Brain microvascular endothelial cell (primary cell): ENCODE measurements around the gene CNRIP1.

ENCODE experiments used
- DNase-seq: peaks from one replicate; pipeline ENCODE4 v3.0.0-alpha.2; 2020
- H3K27ac ChIP-seq: fragments of 250-450 bp; sonication (Bioruptor Pico); 2 replicates; pipeline ENCODE4 v1.5.1; 2020; ENCODE audit warnings: mild to moderate bottlenecking, moderate library complexity
- H3K27me3 ChIP-seq: fragments of 250-450 bp; sonication (Bioruptor Pico); replicated peaks from 2 replicates; pipeline ENCODE4 v1.5.1; 2020; ENCODE audit warnings: mild to moderate bottlenecking
- H3K36me3 ChIP-seq: fragments of 250-450 bp; sonication (Bioruptor Pico); replicated peaks from 2 replicates; pipeline ENCODE4 v1.5.1; 2020; ENCODE audit warnings: mild to moderate bottlenecking
- H3K4me3 ChIP-seq: 2 replicates; pipeline ENCODE4 v1.5.1; 2011; ENCODE audit warnings: low read depth, mild to moderate bottlenecking, control low read depth, low read length, moderate library complexity
- in situ Hi-C: cut with HindIII; loops from 2 replicates; pipeline ENCODE4 v1.10.0; 2017; ENCODE audit warnings: low sequenced_read_pairs, low pct_ligation_motif_present
- TF ChIP-seq, protein P1 (sequence below): IDR thresholded peaks from 2 replicates; pipeline ENCODE4 v1.5.1; 2011; ENCODE audit warnings: low read depth, mild to moderate bottlenecking, moderate library complexity, low read length, control low read depth, inconsistent platforms; ENCODE audit errors: missing control alignments

CNRIP1 gene

DNA sequence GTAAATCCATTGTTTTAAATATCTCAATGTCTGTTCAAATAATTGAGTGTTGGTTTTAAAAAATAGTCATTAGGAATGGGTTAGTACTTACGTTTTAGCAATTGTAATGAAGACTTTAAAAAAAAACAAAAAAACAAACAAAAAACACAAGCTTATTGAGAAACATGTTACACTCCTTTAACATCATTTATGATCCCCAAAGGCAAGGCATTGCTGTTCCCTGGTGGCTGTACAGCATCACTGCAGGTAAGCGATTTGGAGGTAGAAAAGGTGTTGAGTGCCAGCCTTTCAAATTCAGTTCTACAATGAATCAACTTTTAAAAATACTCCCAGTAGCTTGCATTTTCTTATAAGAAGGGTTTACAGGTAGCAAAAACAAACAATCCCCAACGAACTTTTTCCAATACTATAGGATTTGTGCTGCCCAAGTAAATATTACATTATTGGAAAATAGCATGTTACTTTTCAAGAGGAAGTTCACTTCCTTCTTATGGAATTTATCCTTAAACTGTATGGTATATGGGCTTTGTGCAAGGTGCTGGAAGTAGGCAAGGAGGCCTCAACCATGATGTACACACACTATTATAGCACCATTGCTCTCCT, 27.5 kb downstream of the CNRIP1 start:
- peak; percentile 11 for DNase-seq
- no peaks in the 10 kb centered on the region for H3K27me3 ChIP-seq
- TF ChIP-seq, protein P1, sequence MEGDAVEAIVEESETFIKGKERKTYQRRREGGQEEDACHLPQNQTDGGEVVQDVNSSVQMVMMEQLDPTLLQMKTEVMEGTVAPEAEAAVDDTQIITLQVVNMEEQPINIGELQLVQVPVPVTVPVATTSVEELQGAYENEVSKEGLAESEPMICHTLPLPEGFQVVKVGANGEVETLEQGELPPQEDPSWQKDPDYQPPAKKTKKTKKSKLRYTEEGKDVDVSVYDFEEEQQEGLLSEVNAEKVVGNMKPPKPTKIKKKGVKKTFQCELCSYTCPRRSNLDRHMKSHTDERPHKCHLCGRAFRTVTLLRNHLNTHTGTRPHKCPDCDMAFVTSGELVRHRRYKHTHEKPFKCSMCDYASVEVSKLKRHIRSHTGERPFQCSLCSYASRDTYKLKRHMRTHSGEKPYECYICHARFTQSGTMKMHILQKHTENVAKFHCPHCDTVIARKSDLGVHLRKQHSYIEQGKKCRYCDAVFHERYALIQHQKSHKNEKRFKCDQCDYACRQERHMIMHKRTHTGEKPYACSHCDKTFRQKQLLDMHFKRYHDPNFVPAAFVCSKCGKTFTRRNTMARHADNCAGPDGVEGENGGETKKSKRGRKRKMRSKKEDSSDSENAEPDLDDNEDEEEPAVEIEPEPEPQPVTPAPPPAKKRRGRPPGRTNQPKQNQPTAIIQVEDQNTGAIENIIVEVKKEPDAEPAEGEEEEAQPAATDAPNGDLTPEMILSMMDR: peak; percentile 82
- no peak overlapping the region for H3K4me3 ChIP-seq
- no peak overlapping the region for H3K27ac ChIP-seq
- in situ Hi-C loops: no loop called here
- no peaks in the 10 kb centered on the region for H3K36me3 ChIP-seq

DNA sequence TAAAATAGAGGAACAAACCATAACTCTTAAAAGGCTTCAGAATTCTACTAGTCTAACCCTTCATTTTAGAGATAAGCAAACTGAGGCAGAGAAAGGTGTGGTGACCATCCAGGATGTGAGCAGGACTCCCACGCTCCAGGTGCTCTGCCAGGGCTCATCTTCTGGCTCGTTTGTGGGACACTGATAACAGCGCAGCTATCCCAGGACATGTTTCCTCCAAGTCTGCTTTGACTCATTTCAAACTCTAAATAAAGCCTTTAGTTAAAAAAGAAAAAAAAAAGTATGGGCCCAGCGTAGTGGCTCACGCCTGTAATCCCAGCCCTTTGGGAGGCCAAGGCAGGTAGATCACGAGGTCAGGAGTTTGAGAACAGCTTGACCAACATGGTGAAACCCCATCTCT, 28.4 kb downstream of the CNRIP1 start:
- no peak overlapping the region for H3K27ac ChIP-seq
- in situ Hi-C loops: no loop called here
- no peaks in the 10 kb centered on the region for H3K36me3 ChIP-seq
- H3K4me3 ChIP-seq: no peak overlapping the region
- DNase-seq: no peak
- no peaks in the 10 kb centered on the region for H3K27me3 ChIP-seq
- TF ChIP-seq, protein P1: no peak

DNA sequence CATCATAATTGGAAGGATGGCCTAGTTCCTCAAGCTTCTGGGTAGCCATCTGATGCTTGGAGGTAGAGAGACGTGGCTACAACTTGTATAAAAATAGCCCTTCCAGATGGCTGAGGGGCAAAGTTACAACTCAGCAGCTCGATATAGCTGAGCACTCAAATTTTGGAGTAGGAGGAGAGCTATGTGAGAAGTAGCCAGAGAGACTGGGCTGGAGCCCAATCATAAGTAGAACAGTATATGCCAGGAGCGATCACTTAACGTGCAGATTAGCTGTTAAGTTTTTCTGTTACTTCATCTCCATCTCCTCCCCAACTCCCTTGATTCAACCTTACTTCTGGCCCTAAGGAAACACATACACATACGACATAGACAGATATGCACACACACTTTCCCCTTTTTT, 28.8 kb downstream of the CNRIP1 start:
- TF ChIP-seq, protein P1: no peak
- Histone ChIP-seq H3K27ac (no peak overlapping the region), H3K36me3 (no peaks in the 10 kb centered on the region), H3K27me3 (no peaks in the 10 kb centered on the region), H3K4me3 (no peak overlapping the region)
- DNase-seq: no peak
- in situ Hi-C loops: no loop called here

DNA sequence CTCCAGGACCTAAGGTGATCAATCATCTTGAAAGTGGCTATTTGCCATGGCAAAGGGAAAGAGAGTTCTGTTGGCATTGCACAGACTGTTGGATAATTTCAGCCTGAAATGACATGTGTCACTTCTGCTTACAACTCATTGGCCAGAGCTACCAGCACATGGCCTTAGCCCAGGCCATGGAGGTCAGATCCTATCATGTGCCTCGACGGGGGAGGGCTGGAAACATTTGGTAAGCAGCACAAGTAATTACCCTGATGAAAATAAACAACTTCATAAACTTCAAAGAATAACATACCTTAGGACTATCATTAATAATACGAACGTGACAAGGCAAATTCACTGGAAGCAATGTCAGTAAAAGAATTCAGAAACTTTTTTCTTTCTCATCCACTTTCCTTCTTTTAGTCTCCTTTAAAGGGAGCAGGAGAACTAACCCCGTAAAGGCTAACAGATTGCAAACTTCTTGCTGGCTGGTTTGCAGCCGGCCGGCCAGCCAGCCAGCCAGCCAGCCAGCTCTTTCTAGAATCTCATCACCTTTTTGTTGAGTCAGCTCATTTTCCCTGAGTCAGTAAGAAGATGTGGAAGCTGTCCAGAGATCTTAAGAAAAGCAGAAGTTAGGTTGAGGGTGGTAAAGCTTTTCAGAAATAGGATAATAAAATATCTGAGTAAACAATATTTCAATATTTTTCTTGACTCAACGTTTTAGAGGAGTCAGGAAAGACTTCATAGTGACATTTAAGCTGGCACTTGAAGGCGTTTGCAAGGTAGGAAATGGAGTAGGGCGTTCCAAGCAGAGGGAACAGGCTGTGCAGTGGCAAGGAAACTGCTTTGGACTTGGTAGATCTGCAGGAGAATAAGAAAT, 31.9 kb downstream of the CNRIP1 start:
- no peaks in the 10 kb centered on the region for H3K36me3 ChIP-seq
- in situ Hi-C loops: no loop called here
- no peak overlapping the region for H3K4me3 ChIP-seq
- no peaks in the 10 kb centered on the region for H3K27me3 ChIP-seq
- H3K27ac ChIP-seq: no peak overlapping the region
- DNase-seq: no peak
- TF ChIP-seq, protein P1: no peak

DNA sequence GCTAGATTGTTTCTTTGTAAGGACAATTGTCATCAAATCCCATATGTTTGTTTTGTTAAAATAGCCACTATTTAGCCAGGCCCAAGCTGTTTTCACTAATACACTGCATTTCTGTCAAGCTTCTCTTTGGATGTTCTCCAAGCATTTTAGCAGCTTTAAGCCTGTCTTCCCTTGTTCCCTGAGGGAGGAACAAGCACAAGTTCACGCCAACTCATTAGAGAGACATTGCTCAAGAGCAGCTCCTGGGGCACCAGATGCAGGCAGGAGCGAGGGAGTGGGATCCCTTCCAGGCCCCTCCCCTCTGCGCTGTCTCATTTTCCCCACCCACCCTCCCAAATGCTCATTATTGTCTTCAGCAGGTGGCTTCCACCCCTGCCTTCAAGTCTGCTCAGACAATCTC, 34.9 kb downstream of the CNRIP1 start:
- TF ChIP-seq, protein P1: no peak
- Histone ChIP-seq H3K27ac (no peak overlapping the region), H3K4me3 (no peak overlapping the region), H3K27me3 (no peaks in the 10 kb centered on the region), H3K36me3 (no peaks in the 10 kb centered on the region)
- DNase-seq: no peak
- in situ Hi-C loops: no loop called here
